ENCODE results near the gene YWHAG.
"Not testable (repeated sequence)": the region's sequence is repeated elsewhere in the genome, so short reads cannot be mapped to it uniquely, and the experiment has no call there.

Gene YWHAG

GRCh38 chr7:76296743-76297740 is 61.7 kb downstream of the YWHAG start:
- DNase-seq (ENCODE audit: low read depth in 2 of 2), result no peak

DNA sequence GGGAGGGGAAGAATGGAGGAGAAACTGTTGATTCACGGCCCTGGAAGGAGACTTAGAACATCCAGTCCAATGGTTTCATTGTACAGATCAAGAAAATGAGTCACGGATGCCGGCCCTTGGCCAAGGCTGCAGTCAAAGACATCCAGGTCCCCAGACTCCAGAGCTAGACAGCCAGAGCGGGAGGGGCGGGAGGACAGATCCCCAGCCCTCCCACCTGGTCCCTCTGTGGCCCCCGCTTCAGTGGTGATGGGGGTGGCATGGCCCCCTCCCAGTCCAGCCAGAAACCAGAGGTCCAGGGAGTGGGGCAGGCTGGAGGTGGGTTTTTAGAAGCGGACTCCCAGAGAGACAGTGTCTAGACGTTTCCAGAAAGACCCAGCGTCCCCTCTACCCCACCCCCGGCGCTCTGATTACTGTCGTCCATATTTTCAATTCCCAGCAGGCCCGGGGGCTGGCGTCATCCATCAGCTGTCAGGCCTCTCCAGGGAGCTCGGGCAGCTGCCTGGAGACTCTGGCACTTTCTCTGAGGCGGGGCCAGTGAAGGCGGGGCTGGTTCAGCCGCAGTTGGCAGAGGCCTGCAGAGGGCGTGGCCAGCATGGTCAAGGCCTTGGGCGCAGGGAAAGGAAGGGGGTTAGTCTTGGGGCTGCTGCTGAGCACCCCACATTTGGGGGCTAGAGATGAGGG is 64.3 kb downstream of the YWHAG start:
- DNase-seq (ENCODE audit: low read depth in 2 of 2), result no peak

GRCh38 chr7:76293407-76293901 is 65.3 kb downstream of the YWHAG start:
- no peak for DNase-seq (ENCODE audit: low read depth in 2 of 2)

GRCh38 chr7:76292911-76293310 is 65.9 kb downstream of the YWHAG start:
- DNase-seq (ENCODE audit: low read depth in 2 of 2), result not testable (repeated sequence)

- DNase-seq (ENCODE audit: low read depth in 2 of 2), result no peak
These were observed 66.6 kb downstream of the YWHAG start for GRCh38 chr7:76292213-76292573.

DNA sequence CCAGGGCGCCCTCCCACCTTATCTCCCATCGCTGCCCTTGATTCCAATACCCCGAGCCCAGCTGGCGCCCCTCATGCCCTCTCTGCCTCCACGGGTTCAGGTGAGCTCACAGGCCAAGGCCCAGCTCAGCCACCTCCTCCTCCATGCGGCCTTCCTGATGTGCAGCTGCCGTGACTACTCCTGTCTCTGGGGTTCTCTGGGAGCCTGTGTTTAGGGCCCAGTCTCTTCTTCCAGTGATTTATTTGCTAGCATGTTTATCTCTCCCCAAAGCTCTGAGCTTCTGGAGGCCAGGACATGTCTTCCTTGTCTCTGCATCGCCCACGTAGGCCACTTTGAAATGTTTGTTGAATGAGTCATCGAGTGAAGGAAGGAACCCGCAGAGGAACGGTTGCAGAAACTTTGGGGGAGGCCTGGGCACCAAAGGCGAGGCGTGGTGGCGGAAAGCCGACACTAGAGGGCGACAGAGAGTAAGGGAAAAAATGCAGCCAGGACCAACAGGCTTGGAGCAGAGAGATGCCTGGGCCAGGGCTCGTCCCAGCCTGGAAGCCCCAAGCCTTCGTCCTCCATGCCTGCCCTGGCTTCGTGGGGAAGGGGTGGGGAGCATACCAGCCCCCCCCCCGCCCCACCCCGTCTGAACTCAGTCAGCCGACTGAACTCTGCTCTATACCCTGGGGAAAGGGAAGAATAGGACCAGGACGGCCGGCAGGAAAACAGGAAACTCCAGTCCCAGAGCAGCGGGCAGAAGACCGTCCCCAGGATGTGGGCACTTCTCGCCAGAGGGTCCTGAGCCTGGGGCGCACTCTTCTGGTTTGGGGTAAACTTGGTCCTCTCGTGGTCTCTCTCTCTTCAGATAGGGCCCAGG is 67.2 kb downstream of the YWHAG start:
- DNase-seq (ENCODE audit: low read depth in 2 of 2), result peak; percentile 84 to 93

- DNase-seq (ENCODE audit: low read depth in 2 of 2), result not testable (repeated sequence)
These were observed 67.9 kb downstream of the YWHAG start for GRCh38 chr7:76290847-76291350.

DNA sequence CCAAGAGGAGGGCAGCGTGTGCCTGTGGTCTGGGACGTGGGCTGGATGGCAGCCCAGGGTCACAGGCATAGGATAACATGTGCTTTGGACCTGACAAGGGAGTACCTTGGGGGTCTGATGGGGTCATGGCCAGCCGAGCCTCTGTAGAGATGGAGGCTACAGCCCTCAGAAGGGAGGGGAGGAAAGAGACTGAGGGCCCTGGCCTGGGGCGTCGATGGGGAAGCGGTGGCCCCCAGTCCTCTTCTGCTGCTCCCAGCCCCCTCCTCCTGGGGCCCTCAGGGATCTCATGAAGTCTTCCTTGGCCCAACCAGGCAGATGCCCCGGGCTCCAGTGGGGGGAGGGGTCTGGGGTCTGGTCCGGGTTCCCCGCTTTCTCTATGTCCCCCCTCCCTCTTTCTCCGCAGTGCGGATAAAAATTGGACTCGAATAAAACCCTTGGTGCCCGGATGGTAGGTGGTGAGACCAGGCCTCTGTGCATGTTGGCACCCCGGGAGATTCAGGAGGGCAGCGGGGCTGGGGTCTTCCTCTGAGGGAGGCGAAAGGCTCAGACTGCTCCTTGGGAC is 71.9 kb downstream of the YWHAG start:
- DNase-seq (ENCODE audit: low read depth in 2 of 2), result no peak

- no peak for DNase-seq (ENCODE audit: low read depth in 2 of 2)
These were observed 73.0 kb downstream of the YWHAG start for GRCh38 chr7:76285604-76286374.

- no peak for DNase-seq (ENCODE audit: low read depth in 2 of 2)
These were observed 75.3 kb downstream of the YWHAG start for GRCh38 chr7:76283254-76284159.

DNA sequence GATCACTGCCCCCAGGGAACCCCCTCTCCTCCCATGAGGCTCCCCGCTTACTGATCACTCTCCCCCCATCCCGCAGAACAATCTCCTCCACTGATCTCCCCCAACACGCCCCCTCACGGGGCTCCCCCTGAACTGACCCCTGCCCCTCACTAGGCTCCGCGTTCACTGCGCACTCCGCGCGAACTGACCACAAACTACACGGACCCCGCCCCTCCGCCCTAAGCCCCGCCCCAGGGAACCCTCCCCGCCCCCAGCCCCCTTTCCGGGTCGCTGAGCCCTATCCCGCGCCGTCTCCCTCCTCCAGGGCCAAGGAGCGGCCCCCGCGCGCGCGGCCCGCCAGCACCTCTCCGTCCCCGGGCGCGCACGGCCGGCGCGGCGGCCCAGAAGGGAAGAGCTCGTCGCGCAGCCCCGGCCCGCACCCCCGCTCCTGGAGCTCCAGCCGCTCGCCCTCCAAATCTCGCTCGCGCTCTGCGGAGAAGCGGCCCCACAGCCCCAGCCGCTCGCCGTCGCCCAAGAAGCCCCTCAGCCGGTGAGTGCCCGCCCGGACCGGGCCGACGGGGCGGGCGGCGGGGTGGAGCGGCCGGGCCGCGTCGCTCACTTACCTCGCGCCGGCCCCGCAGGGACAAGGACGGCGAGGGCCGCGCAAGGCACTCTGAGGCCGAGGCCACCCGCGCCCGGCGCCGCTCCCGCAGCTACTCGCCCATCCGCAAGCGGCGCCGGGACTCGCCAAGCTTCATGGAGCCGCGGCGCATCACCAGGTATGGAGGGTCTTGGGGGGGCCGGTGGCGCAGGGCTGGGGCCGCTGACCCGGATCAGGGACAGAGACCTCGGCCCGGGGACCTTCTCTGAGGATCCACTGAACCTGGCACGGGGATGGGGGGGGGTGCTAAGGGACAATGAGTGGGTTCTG is 76.2 kb downstream of the YWHAG start:
- no peak for DNase-seq (ENCODE audit: low read depth in 2 of 2)

DNA sequence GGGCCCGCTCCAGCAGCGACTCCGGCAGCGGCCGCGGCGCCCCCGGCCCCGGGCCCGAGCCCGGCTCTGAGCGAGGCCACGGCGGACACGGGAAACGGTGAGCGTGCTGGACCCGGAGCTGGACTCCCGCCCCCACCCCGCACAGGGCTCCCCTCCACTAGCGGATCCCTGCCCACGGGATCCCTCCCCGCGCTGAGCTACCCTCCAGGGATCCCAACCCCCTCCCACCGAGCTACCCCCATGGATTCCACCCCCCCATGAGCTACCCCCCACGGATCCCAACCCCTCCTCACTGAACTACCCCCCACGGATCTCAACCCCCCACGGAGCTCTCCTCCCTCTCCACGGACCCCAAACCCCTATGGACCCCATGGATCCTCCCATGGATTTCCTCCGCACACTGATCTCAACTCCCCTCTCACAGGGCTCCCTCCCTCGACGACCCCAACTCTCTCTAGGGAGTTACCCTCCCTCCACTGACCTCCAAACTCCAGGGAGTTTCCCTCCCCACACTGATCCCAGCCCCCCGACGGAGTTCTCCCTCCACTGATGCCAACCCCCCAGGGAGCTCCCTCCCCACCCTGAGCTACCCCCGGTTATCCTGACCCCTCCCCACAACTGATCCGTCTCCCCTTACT is 77.0 kb downstream of the YWHAG start:
- DNase-seq (ENCODE audit: low read depth in 2 of 2), result no peak

GRCh38 chr7:76281006-76281705 is 77.6 kb downstream of the YWHAG start:
- no peak for DNase-seq (ENCODE audit: low read depth in 2 of 2)

GRCh38 chr7:76280408-76280807 is 78.4 kb downstream of the YWHAG start:
- DNase-seq (ENCODE audit: low read depth in 2 of 2), result no peak

DNA sequence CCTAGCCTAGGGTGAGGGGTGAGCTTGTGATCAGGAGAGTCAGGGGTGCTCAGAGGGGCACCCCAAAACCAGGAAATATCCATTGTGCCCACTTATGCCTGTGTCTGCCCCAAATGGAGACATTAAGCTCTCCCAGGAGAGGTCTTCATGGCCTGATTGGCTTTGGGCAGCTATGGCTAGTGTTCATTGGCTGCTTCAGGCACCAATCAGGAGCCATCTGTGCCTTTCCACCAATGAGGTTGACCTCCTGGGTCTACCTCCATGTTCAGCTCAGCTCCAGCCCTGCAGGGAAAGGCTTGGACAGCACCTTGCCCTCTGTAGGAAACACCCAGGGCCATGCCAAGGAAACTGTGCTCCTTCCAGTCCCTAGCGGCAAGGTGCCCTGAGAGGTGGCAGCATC is 80.3 kb downstream of the YWHAG start:
- no peak for DNase-seq (ENCODE audit: low read depth in 2 of 2)
